Neural cell (in vitro differentiated cells): Measurements from ENCODE around the gene TMEM255B. TPM values are rescaled to one million over a fixed set of nuclear protein-coding genes. Genes with fewer than 3 reads are reported as not detected.

Experiments
- H2AFZ ChIP-seq: fragments of 200-600, 300-800 bp; sonication (generic), shearing (Covaris generic); 2 replicates; pipeline ENCODE4 v1.6.0; 2014; ENCODE audit warnings: low read depth, mild to moderate bottlenecking, antibody characterized with exemption, low read length, moderate library complexity
- H3F3A ChIP-seq: fragments of 200-600 bp; shearing (Covaris generic); 2 replicates; pipeline ENCODE4 v1.6.1; 2016; ENCODE audit warnings: mild to moderate bottlenecking, moderate library complexity, mixed read lengths, antibody characterized with exemption, low read length; ENCODE audit not compliant: insufficient read depth, poor library complexity, severe bottlenecking
- H3K27ac ChIP-seq: fragments of 200-600, 300-800 bp; sonication (generic), shearing (Covaris generic); 2 replicates; pipeline ENCODE4 v1.5.1; 2014; ENCODE audit warnings: mild to moderate bottlenecking, low read length, moderate library complexity
- H3K27me3 ChIP-seq: fragments of 300-800, 200-600 bp; sonication (generic), shearing (Covaris generic); 2 replicates; pipeline ENCODE4 v1.6.0; 2014; ENCODE audit warnings: mild to moderate bottlenecking, low read depth, low read length, moderate library complexity; ENCODE audit not compliant: insufficient read depth
- H3K36me3 ChIP-seq: fragments of 300-800, 200-600 bp; sonication (generic), shearing (Covaris generic); 2 replicates; pipeline ENCODE4 v1.5.1; 2014; ENCODE audit warnings: mild to moderate bottlenecking, antibody characterized with exemption, low read length, moderate library complexity; ENCODE audit not compliant: insufficient read depth
- H3K4me2 ChIP-seq: fragments of 300-800, 200-600 bp; sonication (generic), shearing (Covaris generic); 2 replicates; pipeline ENCODE4 v1.6.0; 2014; ENCODE audit warnings: mild to moderate bottlenecking, low read length
- H3K4me3 ChIP-seq: fragments of 300-800, 200-600 bp; sonication (generic), shearing (Covaris generic); 2 replicates; pipeline ENCODE4 v1.5.1; 2014; ENCODE audit warnings: mild to moderate bottlenecking, low read length, moderate library complexity
- H3K79me2 ChIP-seq: fragments of 200-600 bp; shearing (Covaris generic); replicated peaks from 2 replicates; pipeline ENCODE4 v1.6.0; 2014; ENCODE audit warnings: mild to moderate bottlenecking, low read length, moderate library complexity; ENCODE audit not compliant: insufficient read depth
- H3K9ac ChIP-seq: fragments of 300-800, 200-600 bp; sonication (generic), shearing (Covaris generic); 2 replicates; pipeline ENCODE4 v1.6.1; 2016; ENCODE audit warnings: mild to moderate bottlenecking, low read length, mixed read lengths
- H3K9me2 ChIP-seq: fragments of 200-600 bp; shearing (Covaris generic); 2 replicates; pipeline ENCODE4 v1.6.1; 2016; ENCODE audit warnings: mild to moderate bottlenecking, low read length, mixed read lengths; ENCODE audit not compliant: insufficient read depth
- H3K9me3 ChIP-seq: fragments of 200-600, 300-800 bp; sonication (generic), shearing (Covaris generic); 2 replicates; pipeline ENCODE4 v1.6.1; 2016; ENCODE audit warnings: mild to moderate bottlenecking, mixed run types, low read length, moderate library complexity, mixed read lengths
- H4K20me1 ChIP-seq: fragments of 200-600 bp; shearing (Covaris generic); 2 replicates; pipeline ENCODE4 v1.6.1; 2016; ENCODE audit warnings: mild to moderate bottlenecking, mixed run types; ENCODE audit not compliant: insufficient read depth
- CTCF ChIP-seq: fragments of 450-650 bp; IDR thresholded peaks from 2 replicates; pipeline ENCODE4 v1.5.1; 2014; ENCODE audit warnings: antibody characterized with exemption, mild to moderate bottlenecking, moderate library complexity; ENCODE audit not compliant: poor library complexity, severe bottlenecking
- EP300 ChIP-seq: fragments of 450-650 bp; conservative IDR thresholded peaks from 2 replicates; pipeline ENCODE4 v1.6.1; 2014; ENCODE audit warnings: antibody characterized with exemption, mild to moderate bottlenecking, moderate library complexity; ENCODE audit not compliant: poor library complexity, severe bottlenecking
- EZH2 ChIP-seq: fragments of 200-600, 300-800 bp; shearing (Covaris generic), sonication (generic); IDR thresholded peaks from 2 replicates; pipeline ENCODE4 v1.6.1; 2014; ENCODE audit warnings: antibody characterized with exemption, low read length, borderline replicate concordance, mild to moderate bottlenecking; ENCODE audit not compliant: insufficient read depth, poor library complexity, severe bottlenecking
- MXI1 ChIP-seq: fragments of 450-650 bp; conservative IDR thresholded peaks from 2 replicates; pipeline ENCODE4 v1.6.1; 2014; ENCODE audit warnings: antibody characterized with exemption, mild to moderate bottlenecking; ENCODE audit not compliant: poor library complexity, severe bottlenecking
- POLR2AphosphoS5 ChIP-seq: IDR thresholded peaks from 2 replicates; pipeline ENCODE4 v1.6.1; 2012
- RAD21 ChIP-seq: fragments of 450-650 bp; conservative IDR thresholded peaks from 2 replicates; pipeline ENCODE4 v1.6.1; 2014; ENCODE audit warnings: antibody characterized with exemption, mild to moderate bottlenecking, moderate library complexity
- REST ChIP-seq: IDR thresholded peaks from 2 replicates; pipeline ENCODE4 v1.6.1; 2012; ENCODE audit warnings: borderline replicate concordance
- SMC3 ChIP-seq: fragments of 450-650 bp; conservative IDR thresholded peaks from 2 replicates; pipeline ENCODE4 v1.6.1; 2014; ENCODE audit warnings: antibody characterized with exemption, mild to moderate bottlenecking, moderate library complexity; ENCODE audit not compliant: poor library complexity
- TAF1 ChIP-seq: IDR thresholded peaks from 2 replicates; pipeline ENCODE4 v1.6.1; 2012; ENCODE audit warnings: low read depth
- polyA plus RNA-seq: library from polyadenylated mRNA; depleted of rRNA; stranded (reverse); fragments of >200 nt; gene quantifications from 2 replicates; pipeline ENCODE4 v1.2.3, GENCODE V29; 2014

Gene TMEM255B
- polyA plus RNA-seq, 1 donor from 2014 or later: not detected

GRCh38 chr13:113747291-113747833 is 11.7 kb upstream of the TMEM255B start:
- Histone ChIP-seq H4K20me1 (no peaks in the 10 kb centered on the region), H3K9me3 (no peaks in the 10 kb centered on the region), H3F3A (no peaks in the 10 kb centered on the region), H3K9ac (no peak overlapping the region), H3K4me2 (no peak overlapping the region), H3K27ac (no peak overlapping the region), H3K79me2 (no peaks in the 10 kb centered on the region), H2AFZ (no peak overlapping the region), H3K4me3 (no peak overlapping the region), H3K36me3 (no peaks in the 10 kb centered on the region), H3K27me3 (no peaks in the 10 kb centered on the region), H3K9me2 (no peaks in the 10 kb centered on the region)
- TF ChIP-seq REST: no peak
- TF ChIP-seq SMC3: no peak
- no peak for TF ChIP-seq TAF1
- no peak for TF ChIP-seq RAD21
- no peak for TF ChIP-seq POLR2AphosphoS5
- TF ChIP-seq CTCF: no peak
- no peak for TF ChIP-seq EZH2
- no peak for TF ChIP-seq MXI1
- no peak for TF ChIP-seq EP300

GRCh38 chr13:113748101-113748861 is 10.7 kb upstream of the TMEM255B start:
- Histone ChIP-seq H2AFZ (no peak overlapping the region), H3K27ac (no peak overlapping the region), H4K20me1 (no peaks in the 10 kb centered on the region), H3K9me3 (no peaks in the 10 kb centered on the region), H3K9me2 (no peaks in the 10 kb centered on the region), H3K27me3 (no peaks in the 10 kb centered on the region), H3K4me3 (no peak overlapping the region), H3K9ac (no peak overlapping the region), H3F3A (no peaks in the 10 kb centered on the region), H3K36me3 (no peaks in the 10 kb centered on the region), H3K4me2 (no peak overlapping the region), H3K79me2 (no peaks in the 10 kb centered on the region)
- TF ChIP-seq POLR2AphosphoS5 (no peak), REST (no peak), EP300 (no peak), TAF1 (no peak), CTCF (no peak), SMC3 (no peak), RAD21 (no peak), MXI1 (no peak), EZH2 (no peak)
